C4-2B (cell line): ENCODE measurements around the gene CLDN9.
"Not testable (repeated sequence)": the region's sequence is repeated elsewhere in the genome, so short reads cannot be mapped to it uniquely, and the experiment has no call there.

Experiments used
- H3K27ac ChIP-seq: fragments of 450-650 bp; 2 replicates; pipeline ENCODE4 v1.5.1; 2017
- CTCF ChIP-seq: fragments of 450-650 bp; conservative IDR thresholded peaks from 2 replicates; pipeline ENCODE4 v1.5.1; 2017; ENCODE audit warnings: mild to moderate bottlenecking
- ZFX ChIP-seq: fragments of 450-650 bp; IDR thresholded peaks from 2 replicates; pipeline ENCODE4 v1.6.1; 2017

Gene CLDN9

GRCh38 chr16:3054965-3055733 lies 42.4 kb downstream of the CLDN9 start:
- TF ChIP-seq CTCF: no peak
- TF ChIP-seq ZFX: no peak
- H3K27ac ChIP-seq: no peak overlapping the region

- H3K27ac ChIP-seq: not testable (repeated sequence)
Observed at GRCh38 chr16:3055734-3056115, 43.0 kb downstream of the CLDN9 start.

- TF ChIP-seq CTCF (no peak), ZFX (no peak)
- H3K27ac ChIP-seq: no peak overlapping the region
Observed at GRCh38 chr16:3056336-3057180, 43.8 kb downstream of the CLDN9 start.

GRCh38 chr16:3057181-3058138 lies 44.7 kb downstream of the CLDN9 start:
- TF ChIP-seq ZFX (no peak), CTCF (no peak)
- no peak overlapping the region for H3K27ac ChIP-seq

GRCh38 chr16:3058139-3059030 lies 45.7 kb downstream of the CLDN9 start:
- H3K27ac ChIP-seq: peak overlapping the region; percentile 88
- TF ChIP-seq ZFX (no peak), CTCF (no peak)

- H3K27ac ChIP-seq: peak overlapping the region; percentile 88
- TF ChIP-seq ZFX (peak; percentile 27; the same call in 1 of the 2 replicates), CTCF (peak; percentile 97)
Observed at GRCh38 chr16:3059041-3059722, 46.5 kb downstream of the CLDN9 start.
